ENCODE measurements around the gene NT5C3A. TPM values are rescaled to one million over a fixed set of nuclear protein-coding genes. Genes with fewer than 3 reads are reported as not detected.

Gene NT5C3A
- total RNA-seq, 1 experiment from 2014 or later: 57.7 TPM

- intact Hi-C loops (cut with micrococcal nuclease; ENCODE audit: unreplicated experiment): no loop called here
- Histone ChIP-seq H3K27me3 (replicated peaks; ENCODE audit: insufficient read depth, low read depth, low read length, poor library complexity) (no peaks in the 10 kb centered on the region), H3K4me1 (ENCODE audit: insufficient read depth, low read length, poor library complexity, severe bottlenecking) (peaks cover 6% of the 10 kb centered on the region), H3K4me3 (ENCODE audit: low read depth, low read length, poor library complexity, severe bottlenecking) (no peak overlapping the region), H3K27ac (ENCODE audit: low read depth, low read length, poor library complexity, severe bottlenecking) (no peak overlapping the region), H3K9me3 (ENCODE audit: low read depth, low read length, poor library complexity, severe bottlenecking) (peaks cover 25% of the 10 kb centered on the region), H3K36me3 (ENCODE audit: insufficient read depth, low read length, poor library complexity, severe bottlenecking) (no peaks in the 10 kb centered on the region)
- POLR2A ChIA-PET (ENCODE audit: low non-redundant PET): no interaction called here
- TF ChIP-seq CTCF (conservative IDR thresholded peaks at IDR 0.05; ENCODE audit: low read depth, low read length): no peak
- no peak for TF ChIP-seq EZH2 (IDR thresholded peaks at IDR 0.05; ENCODE audit: borderline replicate concordance, low read depth, low read length, poor library complexity, severe bottlenecking)
- CTCF ChIA-PET: no interaction called here
- DNase-seq (ENCODE audit: low spot score): no peak
- no TSS peak for BruUV-seq (replicated peaks)
Measured at GRCh38 chr7:33066771-33067170, 4.2 kb upstream of the NT5C3A start.

- H3K4me1 ChIP-seq (ENCODE audit: insufficient read depth, low read length, poor library complexity, severe bottlenecking): peaks cover 12% of the 10 kb centered on the region
- no peak for DNase-seq (ENCODE audit: low spot score)
- H3K27me3 ChIP-seq (replicated peaks; ENCODE audit: insufficient read depth, low read depth, low read length, poor library complexity): no peaks in the 10 kb centered on the region
- ChIA-PET POLR2A (ENCODE audit: low non-redundant PET) (no interaction called here), CTCF (no interaction called here)
- H3K27ac ChIP-seq (ENCODE audit: low read depth, low read length, poor library complexity, severe bottlenecking): no peak overlapping the region
- H3K4me3 ChIP-seq (ENCODE audit: low read depth, low read length, poor library complexity, severe bottlenecking): no peak overlapping the region
- intact Hi-C loops (cut with micrococcal nuclease; ENCODE audit: unreplicated experiment): no loop called here
- no peaks in the 10 kb centered on the region for H3K36me3 ChIP-seq (ENCODE audit: insufficient read depth, low read length, poor library complexity, severe bottlenecking)
- no peak for TF ChIP-seq EZH2 (IDR thresholded peaks at IDR 0.05; ENCODE audit: borderline replicate concordance, low read depth, low read length, poor library complexity, severe bottlenecking)
- no peak for TF ChIP-seq CTCF (conservative IDR thresholded peaks at IDR 0.05; ENCODE audit: low read depth, low read length)
- H3K9me3 ChIP-seq (ENCODE audit: low read depth, low read length, poor library complexity, severe bottlenecking): peaks cover 25% of the 10 kb centered on the region
- BruUV-seq (replicated peaks): no TSS peak
Measured at GRCh38 chr7:33065981-33066380, 3.4 kb upstream of the NT5C3A start.

DNA sequence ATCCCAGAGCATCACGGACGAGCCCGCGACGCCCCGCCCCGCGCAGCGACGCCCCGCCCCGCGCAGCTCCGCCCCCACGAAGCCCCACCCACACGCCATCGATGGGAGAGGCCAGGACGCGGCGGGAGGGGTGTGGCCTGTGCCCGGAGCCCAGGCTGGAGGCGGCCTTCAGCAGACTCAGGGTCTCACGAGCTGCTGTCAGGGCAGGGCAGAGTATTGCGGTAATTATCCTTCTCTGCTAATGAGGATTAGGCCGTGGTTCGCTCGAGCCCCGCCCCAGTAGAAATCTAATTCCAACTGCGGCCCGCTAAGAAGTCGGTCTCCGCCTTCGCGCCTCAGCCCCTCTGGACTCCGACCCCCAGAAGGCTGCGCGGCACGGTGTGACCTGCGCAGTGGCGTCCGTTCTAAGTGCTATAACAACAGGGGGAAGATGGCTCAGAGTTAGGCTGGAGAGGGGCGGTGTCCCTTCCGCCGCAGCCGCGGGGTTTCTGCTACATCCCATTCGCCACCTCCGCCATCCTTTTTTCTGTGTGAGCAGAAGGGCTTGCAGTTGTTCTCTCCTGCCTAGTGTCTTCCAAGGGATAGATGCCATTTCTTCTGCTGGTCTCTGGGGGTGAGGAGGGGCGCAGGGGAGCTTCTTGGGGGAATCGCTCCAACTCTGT lies 337 bp upstream of the NT5C3A start:
- BruUV-seq (replicated peaks): no TSS peak
- peak overlapping the region; percentile 96 for H3K27ac ChIP-seq (ENCODE audit: low read depth, low read length, poor library complexity, severe bottlenecking)
- no peaks in the 10 kb centered on the region for H3K27me3 ChIP-seq (replicated peaks; ENCODE audit: insufficient read depth, low read depth, low read length, poor library complexity)
- peak; percentile 98 for DNase-seq (ENCODE audit: low spot score)
- POLR2A ChIA-PET (ENCODE audit: low non-redundant PET): no interaction called here
- no peaks in the 10 kb centered on the region for H3K36me3 ChIP-seq (ENCODE audit: insufficient read depth, low read length, poor library complexity, severe bottlenecking)
- H3K4me1 ChIP-seq (ENCODE audit: insufficient read depth, low read length, poor library complexity, severe bottlenecking): peaks cover 15% of the 10 kb centered on the region
- CTCF ChIA-PET: interaction anchor here (0.6 to 0.7 kb wide), 2 partner anchors 10 to 119 kb away, joined by 3 to 5 read pairs; no protein-coding TSS in a partner anchor
- TF ChIP-seq EZH2 (IDR thresholded peaks at IDR 0.05; ENCODE audit: borderline replicate concordance, low read depth, low read length, poor library complexity, severe bottlenecking) (no peak), CTCF (conservative IDR thresholded peaks at IDR 0.05; ENCODE audit: low read depth, low read length) (no peak)
- H3K9me3 ChIP-seq (ENCODE audit: low read depth, low read length, poor library complexity, severe bottlenecking): peaks cover 13% of the 10 kb centered on the region
- peak overlapping the region; percentile 70 for H3K4me3 ChIP-seq (ENCODE audit: low read depth, low read length, poor library complexity, severe bottlenecking)
- intact Hi-C loops (cut with micrococcal nuclease; ENCODE audit: unreplicated experiment): loop anchor here (5.0 kb wide), 1 partner anchor 171 kb away; the partner anchor contains the start of gene KBTBD2

Data from A673 (cell line).